NCI-H2081 treated with DMSO at 0.1 percent for 48 hours (cell line): ENCODE results near the gene LIN28B.
"Not testable (repeated sequence)": the region's sequence is repeated elsewhere in the genome, so short reads cannot be mapped to it uniquely, and the experiment has no call there.

Source experiments
- DNase-seq: peaks from one replicate; lab custom pipeline; 2025; lab: John Stamatoyannopoulos, UW

The LIN28B gene

DNA sequence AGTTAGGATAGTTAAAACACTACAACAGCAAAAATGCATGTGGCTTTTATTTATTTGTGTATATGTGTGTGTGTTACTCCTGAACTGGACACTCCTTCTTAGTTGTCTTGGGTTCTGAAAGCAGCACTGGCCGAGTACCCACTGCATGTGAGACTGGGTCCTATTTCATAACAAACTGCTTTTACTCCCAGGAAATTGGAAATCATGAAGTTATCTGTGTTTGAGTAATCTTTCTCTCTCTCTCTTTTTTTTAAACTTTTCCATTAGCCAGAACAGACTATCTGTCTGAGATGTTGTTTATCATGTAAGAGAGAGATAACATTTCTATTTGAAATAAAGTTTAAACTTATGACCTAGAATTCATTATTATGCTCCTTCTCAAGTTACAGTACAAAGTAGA lies 110.4 kb downstream of the LIN28B start:
- no peak for DNase-seq

DNA sequence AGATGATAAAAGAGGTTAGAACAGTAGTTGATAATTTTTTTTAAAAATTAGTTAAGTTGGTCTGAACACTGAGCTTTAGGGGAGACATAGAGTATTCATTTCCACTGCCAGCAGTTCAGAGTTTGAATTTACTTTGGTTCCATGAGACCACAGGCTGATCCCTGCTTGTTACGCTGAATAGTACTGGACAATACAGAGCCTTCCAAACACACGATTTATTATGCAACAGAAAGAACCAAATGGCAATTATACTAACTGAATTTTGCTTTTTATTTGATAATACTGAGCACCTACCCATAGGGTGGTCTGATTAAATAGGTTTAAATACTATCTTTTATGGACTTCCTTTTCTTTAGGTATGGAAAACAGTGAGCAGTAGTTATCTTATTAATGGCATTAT lies 111.5 kb downstream of the LIN28B start:
- no peak for DNase-seq

DNA sequence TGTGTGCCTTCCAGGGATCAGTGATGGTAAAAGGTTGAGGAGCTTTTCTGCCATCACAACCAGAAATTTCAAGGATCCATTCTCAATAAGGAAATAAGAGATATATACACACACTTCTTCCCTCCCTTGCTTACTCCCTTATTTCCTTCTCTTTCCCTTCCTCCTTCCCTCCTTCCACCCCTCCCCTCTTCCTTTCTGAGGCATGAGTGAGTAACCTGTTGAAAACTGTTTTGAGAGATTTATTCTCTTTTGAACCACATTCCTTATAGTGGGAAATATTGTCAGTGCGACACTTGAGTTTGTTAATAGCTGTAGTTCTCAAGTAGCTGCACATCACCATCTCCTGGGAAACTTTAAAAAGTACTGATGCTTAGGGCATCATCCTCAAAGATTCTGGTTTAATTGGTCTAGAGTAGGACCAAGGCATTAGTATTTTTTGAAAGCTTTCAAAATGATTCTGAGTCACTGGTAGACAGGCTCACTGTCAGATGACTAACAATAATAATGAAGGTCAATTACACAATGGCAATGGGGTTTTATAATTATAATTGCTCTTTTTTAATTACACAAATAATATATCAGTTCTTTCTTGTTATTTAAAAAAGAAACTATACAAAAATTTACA lies 113.0 kb downstream of the LIN28B start:
- no peak for DNase-seq

DNA sequence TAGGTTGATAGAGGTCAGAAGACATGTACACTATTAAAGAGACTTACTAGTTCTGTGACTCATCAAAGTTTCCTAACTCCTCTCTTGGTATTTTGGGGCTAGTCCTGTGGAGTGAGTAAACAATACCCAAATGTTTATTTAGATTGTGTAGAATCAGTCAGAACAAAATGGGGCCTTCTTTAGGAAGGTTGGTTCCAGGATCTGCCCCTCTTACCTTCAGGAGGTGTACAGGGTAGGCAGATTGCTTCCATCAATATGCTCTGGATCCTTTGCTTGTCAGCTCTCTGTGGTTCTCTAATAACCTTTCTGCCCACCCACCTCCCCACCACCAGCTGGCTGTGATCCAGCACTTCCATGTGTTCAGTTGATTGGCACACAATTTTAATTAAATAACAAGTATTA lies 115.9 kb downstream of the LIN28B start:
- no peak for DNase-seq

DNA sequence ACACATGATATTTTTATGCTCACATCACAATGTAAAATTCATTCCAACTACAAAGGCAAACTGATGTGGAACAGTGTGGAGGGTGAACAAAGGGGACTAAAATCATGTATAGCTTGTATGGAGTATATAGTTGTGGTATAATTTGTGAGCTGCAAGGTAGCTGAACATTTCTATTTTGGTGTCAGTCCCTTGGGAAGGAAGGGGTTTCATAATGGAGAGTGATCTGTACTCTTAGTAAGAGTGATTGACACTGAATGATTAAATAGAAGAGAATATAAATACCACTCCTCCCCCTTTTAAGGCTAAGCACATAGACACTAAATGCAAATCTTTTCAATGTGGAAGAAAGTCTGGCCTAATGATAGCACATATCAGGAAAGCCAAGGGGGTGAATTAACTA lies 118.3 kb downstream of the LIN28B start:
- DNase-seq, result no peak

DNA sequence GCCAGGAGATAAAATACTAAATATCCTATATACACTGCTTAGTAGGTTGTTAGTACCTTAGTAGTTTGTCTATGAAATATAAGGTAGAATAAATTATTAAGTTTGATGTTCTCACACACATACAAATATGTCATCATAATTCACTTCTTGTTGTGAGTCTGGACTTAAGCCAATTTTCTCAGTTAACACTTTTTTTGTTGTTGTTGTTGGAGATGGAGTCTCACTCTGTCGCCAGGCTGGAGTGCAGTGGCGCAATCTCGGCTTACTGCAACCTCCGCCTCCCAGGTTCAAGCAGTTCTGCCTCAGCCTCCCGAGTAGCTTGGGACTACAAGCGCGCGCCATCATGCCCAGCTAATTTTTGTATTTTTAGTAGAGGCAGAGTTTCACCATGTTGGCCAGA lies 119.5 kb downstream of the LIN28B start:
- not testable (repeated sequence) for DNase-seq

DNA sequence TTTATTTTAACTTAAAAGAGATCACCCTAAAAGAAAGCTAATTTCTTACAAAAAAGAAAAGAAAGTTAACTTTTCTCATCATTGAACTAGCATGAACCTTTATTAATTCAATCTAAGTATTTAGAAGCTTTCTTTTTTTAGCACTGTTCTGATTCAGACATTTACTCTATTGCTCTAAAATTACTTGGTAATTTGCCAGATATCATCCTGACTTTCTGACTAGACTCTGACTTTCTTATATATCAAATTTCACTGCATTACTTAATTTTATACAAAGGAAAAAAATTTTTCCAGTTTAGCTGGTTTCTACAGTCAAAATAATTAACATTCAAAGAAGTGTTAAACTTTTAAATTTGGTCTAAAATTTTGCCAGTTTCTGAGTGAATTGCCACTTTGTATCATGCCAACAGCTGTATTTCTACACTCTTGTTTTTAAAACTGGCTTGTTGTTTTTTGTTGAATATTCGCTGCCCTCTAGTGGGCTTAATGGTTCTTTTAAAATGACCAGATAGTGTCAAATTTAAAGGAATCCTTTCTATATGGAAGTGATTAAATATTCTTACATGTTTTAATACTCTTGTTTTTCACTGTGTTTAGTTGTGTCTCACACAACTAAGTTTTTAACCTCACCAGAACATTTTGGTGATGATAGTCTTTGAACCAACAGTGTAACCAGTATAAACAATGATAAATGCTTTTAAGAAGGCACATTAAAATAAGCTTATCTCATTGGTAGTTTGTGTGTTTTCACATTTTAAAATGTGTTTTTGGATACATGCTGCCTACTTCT lies 120.9 kb downstream of the LIN28B start:
- no peak for DNase-seq

DNA sequence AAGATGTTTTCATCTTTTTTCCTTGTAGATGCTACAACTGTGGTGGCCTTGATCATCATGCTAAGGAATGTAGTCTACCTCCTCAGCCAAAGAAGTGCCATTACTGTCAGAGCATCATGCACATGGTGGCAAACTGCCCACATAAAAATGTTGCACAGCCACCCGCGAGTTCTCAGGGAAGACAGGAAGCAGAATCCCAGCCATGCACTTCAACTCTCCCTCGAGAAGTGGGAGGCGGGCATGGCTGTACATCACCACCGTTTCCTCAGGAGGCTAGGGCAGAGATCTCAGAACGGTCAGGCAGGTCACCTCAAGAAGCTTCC lies 121.4 kb downstream of the LIN28B start:
- no peak for DNase-seq

DNA sequence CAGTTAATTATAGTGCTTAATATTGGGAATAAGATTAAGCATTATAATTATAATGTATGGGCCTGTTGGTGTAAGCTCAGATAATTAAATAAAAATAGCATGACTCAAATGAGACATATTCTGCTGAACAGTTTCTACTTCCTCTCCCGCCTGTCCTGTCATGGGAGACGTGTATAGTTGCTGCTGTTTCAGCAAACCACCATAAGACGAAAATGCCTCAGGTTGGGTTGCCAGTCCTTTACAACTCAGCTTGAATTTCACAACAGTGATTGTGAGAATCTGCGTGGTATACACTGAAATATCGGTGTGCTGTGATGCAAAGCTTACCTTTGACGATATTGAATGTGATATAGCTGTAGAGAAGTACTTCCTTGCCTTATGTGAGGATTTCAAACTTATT lies 123.4 kb downstream of the LIN28B start:
- no peak for DNase-seq

DNA sequence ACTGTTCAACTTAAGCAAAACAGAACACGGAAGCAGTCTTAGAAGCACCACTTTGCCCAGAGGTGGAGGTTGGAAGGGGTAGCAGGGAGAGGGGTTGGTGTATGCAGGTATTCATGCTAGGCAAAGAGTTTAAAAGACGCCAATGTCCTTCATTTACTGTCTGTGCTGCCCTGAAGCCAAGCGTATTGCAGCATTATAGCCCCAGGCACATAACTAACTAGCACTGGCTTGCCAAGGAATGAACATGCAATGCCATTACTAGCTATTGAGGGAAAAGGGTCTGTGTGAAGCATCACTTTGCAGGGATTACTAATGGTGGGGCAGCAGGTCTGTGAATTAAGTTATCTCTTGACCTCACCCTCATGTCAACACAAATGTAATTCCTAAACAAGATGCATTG lies 124.8 kb downstream of the LIN28B start:
- DNase-seq, result not testable (repeated sequence)

DNA sequence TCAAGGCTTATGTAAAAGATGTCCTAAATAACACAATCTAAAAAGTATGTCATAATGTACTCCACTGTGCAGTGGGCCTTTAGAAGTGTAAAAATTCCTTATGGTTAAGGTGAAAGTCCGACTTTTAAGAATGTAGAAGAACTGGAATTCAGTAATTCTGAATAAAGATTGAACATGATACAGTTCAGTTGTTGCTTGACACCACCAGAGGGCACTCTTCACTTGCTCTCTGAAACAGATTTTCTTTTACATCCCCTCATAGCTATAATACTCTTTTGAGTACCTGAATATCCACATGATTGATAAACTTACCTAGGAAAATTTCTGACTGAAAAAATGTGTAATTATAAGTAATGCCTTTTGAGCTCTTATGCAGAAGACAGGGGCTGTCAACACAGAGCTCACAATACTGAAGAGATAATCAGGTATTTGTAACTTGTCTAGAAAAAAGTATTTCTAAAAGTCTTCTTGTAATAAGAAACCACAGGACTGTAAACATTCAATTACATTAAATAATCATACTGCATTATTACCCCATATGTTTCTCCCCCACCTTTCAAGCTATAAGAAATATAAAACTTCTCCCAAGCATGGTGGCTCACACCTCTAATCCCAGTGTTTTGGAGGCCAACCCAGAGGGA lies 130.8 kb downstream of the LIN28B start:
- peak; percentile 15 for DNase-seq

DNA sequence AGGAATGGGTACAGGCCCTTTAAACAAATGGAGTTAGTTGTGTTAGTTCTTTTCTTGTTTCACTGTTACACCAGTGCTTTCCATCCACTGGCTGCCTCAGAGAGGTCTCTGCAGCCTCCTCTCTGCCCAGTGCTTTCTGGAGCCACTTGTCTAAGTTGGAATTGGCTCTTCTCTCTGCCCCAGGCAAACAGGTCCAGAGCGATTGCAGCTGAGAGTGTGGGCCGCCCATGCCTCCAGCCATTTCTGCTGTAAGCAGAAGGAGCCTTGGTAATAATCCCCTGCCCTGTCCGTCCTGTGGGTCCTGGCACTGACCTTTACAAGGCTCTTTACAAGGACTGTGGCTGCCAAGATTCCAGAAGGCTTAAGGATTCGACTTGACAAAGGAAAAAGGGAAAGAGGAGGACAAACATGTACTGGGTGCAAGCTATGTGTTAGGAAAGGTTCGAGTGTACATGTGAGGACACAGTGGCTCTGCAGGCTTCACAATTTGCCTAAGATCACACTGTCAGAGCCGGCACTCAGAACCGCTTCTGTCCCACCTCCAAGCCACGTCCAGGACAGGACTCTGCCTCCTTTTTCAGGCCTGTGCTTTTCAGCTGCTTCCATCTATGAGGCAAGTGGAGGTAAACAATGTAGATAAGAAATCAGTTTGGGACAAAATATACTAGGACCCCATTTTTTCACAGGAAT lies 134.4 kb downstream of the LIN28B start:
- DNase-seq, result no peak

DNA sequence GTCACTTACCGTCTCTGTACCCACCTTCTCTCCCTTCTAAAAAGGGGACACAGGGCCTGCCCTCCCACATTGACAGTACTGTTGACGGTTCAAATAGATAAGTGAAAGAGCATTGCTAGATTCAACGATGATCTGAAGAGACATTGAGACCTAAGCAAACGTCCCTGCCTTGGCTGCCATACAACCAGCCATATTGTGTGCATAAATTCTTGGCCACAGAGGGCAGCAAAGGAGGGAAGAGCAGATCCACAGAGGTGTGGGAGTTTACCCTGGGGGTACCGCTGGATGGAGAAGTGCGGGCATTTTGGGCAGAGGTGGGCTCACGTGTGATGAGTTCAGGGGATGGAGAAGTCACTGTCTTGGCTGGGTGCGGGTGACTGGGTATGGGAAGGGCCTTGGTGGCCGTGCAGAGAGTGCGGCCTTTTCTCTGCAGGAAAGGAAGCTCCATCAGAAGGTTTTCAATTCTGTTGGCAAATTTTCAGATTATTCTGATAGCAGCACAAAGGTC lies 137.3 kb downstream of the LIN28B start:
- DNase-seq, result no peak

DNA sequence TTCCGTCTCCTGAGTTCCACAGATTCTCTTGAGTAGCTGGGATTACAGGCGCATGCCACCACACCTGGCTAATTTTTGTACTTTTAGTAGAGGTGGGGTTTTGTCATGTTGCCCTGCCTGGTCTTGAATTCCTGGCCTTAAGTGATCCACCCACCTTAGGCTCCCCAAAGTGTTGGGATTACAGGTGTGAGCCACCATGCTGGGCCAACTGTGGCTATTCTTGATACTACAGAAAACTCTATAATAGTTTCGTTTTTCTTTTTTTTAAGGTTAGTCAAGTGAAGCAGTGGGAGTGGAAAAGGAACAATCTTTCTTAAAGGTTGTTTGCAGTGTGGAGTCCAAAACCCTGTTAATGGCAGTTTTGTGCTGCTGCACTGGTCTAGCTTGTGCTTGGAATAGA lies 138.2 kb downstream of the LIN28B start:
- DNase-seq, result no peak

DNA sequence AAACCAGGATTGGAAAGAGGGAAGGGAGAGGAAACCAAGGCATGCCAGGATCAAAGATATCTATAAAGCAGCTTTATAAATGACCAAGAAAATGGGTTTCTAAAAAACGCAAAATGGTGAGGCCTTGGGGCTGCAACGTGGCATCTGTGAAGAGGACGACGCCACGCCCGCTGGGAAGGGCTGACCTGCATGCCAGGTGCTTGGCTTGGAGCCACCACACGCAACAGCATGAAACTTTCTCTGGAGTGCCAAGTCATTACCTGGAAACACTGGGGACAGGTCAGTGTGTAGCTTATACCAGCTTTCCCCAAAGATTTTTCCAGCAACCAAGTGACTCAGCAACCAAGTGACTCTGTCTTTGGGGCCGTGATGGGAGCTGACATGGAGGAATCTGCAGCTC lies 140.4 kb downstream of the LIN28B start:
- no peak for DNase-seq

DNA sequence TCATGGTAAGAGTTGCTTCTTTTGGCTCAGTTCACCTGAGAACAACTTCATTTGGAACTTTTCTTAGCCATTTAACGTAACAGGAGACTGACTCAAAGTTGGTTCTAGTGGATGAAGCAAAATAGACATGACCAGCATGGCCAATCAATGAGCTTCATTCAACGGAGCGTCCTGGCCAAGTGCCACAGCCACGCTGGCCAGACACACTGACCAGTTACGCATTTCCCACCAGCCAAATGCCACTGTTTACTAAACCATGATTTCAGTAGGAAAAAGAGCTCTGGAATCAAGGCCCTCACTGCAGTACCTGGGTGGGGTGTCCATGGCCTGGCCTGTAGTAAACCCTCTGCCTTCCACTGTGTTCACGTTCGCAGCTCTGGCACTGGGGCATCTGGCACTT lies 142.5 kb downstream of the LIN28B start:
- DNase-seq, result no peak

DNA sequence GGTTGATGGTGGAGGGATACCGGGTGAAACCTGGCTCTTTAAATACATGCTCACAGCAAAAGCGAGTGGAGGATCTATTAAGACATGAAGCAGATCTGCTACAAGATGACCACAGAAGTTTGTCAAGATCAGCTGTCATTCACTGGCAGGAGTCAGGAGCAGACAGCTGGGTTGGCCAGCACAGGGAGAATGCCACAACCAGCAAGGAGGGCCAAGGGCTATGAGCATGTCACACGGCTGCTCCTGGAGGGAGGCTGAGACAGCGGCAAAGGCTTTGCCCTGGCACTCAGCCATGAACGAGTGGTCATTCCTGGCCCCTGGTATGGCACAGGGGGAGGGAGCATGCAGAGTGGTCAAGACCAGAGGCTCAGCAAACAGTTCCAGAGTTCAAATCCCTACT lies 145.3 kb downstream of the LIN28B start:
- no peak for DNase-seq

DNA sequence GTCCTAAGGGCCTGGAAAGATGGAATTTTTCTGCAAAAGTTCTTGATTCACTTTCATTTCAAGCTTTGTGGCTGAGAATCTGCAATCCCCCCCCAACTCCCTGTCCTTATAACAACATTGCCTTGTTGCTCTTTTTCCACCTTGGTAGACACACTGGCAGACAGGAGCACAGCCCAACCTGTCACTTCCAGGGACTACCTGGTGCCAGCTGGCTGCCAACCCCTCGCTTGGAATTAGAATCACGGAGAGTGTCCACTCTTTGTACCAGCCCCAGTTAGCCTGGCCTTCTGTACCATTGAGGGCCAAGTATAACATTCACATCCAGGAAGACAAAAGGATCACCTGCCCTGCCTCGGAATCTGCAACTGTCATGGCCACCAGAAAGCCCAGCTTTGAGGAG lies 148.2 kb downstream of the LIN28B start:
- no peak for DNase-seq

DNA sequence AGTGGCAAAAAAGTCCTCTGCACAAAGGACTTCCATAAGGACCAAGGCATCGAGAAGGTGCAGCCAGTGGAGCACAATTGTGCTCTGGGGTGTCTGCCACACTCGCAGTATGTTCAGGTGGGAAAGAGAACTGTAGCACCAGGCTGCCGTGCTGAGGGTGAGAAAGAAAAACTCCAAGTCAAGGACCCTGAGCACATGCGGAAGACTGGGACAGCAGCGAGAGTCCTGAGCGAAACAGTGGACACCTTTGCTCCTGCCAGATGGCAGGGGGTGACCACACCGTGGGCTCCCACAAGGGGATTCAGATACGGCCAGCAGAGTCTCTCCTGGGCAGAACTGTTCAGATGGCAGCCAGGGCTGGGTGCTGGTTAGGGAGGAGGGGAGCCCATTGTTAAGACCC lies 149.4 kb downstream of the LIN28B start:
- no peak for DNase-seq

DNA sequence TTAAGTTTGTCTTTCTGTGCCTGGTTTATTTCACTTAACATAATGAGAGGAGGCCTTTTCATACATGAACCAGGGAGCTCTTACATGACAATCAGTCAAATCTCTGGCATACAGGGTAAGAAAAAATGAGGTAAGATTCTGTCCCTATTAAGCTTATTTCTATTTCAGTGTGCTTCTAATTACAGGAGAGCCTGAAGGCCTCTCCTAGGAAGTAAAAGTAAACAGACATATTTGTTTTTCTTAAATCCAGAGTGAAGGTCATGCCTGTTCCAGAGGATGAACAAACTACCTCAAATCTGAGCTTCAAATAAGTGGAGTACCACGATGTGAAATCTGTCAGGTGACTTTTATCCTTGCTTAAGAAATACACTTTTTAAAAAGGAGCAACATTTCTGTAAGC lies 150.3 kb downstream of the LIN28B start:
- no peak for DNase-seq

DNA sequence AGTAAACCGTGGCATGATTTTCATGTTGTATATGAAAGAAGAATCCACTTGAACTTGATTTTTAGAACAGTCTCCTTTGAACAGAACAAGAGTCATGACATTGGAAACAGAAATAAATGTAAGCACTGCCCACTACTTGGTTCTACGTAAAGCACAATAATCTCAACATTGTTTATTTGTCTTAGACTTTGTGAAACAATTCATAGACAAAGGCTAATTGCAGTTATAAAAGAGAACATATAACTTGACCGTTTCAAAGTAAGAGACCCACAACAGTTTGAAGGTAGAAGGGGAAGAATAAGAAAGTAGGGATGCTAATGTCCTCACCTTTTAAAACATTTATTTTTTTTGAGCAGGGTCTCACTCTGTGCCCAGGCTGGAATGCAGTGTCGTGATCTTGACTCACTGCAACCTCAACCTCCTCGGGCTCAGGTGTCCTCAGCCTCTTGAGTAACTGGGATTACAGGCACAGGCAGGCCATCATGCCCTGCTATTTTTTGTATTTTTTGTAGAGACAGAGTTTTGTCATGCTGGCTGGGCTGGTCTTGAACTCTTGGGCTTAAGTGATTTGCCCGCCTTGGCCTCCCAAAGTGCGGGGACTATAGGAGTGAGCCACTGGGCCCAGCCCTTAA lies 151.8 kb downstream of the LIN28B start:
- DNase-seq, result no peak
